PC-9 (cell line): ENCODE data around the gene CCL7. TPM values are rescaled to one million over a fixed set of nuclear protein-coding genes. Genes with fewer than 3 reads are reported as not detected.

Source experiments
- BruUV-seq: library from RNA; stranded (reverse); fragments of 400-500 nt; replicated peaks from 2 replicates; lab custom pipeline; 2021; lab: Mats Ljungman, UMichigan
- CTCF ChIA-PET: fragments of 300-600 bp; sonication (Branson Sonifier 250); formaldehyde crosslinking; loops from one replicate; lab custom pipeline; 2022; ENCODE audit warnings: antibody characterized with exemption; lab: Charles Lee
- POLR2A ChIA-PET: fragments of 300-600 bp; sonication (Branson Sonifier 250); formaldehyde crosslinking; loops from one replicate; lab custom pipeline; 2022; ENCODE audit warnings: antibody characterized with exemption; ENCODE audit not compliant: unreplicated experiment; lab: Charles Lee
- DNase-seq, 2 experiments: peaks; one replicate each; pipeline versions ENCODE4 v3.0.0 to v3.0.0-alpha.2; 2015 to 2022; ENCODE audit warnings: mixed read lengths in 1 of 2
- H2AFZ ChIP-seq: fragments of 200-600 bp; sonication (generic); 2 replicates; pipeline ENCODE4 v1.8.1; 2017; ENCODE audit warnings: antibody characterized with exemption
- H3F3A ChIP-seq: fragments of 200-600 bp; sonication (generic); 2 replicates; pipeline ENCODE4 v1.8.1; 2017; ENCODE audit warnings: antibody characterized with exemption, mild to moderate bottlenecking, low read depth; ENCODE audit not compliant: insufficient read depth
- H3K27ac ChIP-seq: fragments of 200-600 bp; sonication (generic); 2 replicates; pipeline ENCODE4 v1.6.1; 2016; ENCODE audit warnings: mixed run types
- H3K27me3 ChIP-seq: fragments of 200-600 bp; sonication (generic); 2 replicates; pipeline ENCODE4 v1.6.1; 2016; ENCODE audit warnings: low read depth, mixed run types; ENCODE audit not compliant: insufficient read depth
- H3K36me3 ChIP-seq: fragments of 200-600 bp; sonication (generic); 2 replicates; pipeline ENCODE4 v1.6.1; 2016; ENCODE audit warnings: low read depth, mixed run types
- H3K4me1 ChIP-seq: fragments of 200-600 bp; sonication (generic); replicated peaks from 2 replicates; pipeline ENCODE4 v1.6.1; 2016; ENCODE audit warnings: mixed run types; ENCODE audit not compliant: insufficient read depth
- H3K4me2 ChIP-seq: fragments of 200-600 bp; sonication (generic); 2 replicates; pipeline ENCODE4 v1.6.1; 2017; ENCODE audit warnings: mixed run types
- H3K4me3 ChIP-seq: fragments of 200-600 bp; sonication (generic); 2 replicates; pipeline ENCODE4 v1.6.1; 2016; ENCODE audit warnings: mixed run types
- H3K79me2 ChIP-seq: fragments of 200-600 bp; sonication (generic); 2 replicates; pipeline ENCODE4 v1.6.1; 2017; ENCODE audit warnings: low read depth, mixed run types
- H3K9me2 ChIP-seq: fragments of 200-600 bp; sonication (generic); 2 replicates; pipeline ENCODE4 v1.8.1; 2017; ENCODE audit warnings: mild to moderate bottlenecking; ENCODE audit not compliant: insufficient read depth
- H3K9me3 ChIP-seq: fragments of 200-600 bp; sonication (generic); 2 replicates; pipeline ENCODE4 v1.8.1; 2016; ENCODE audit warnings: low read depth; ENCODE audit not compliant: insufficient read depth
- H4K20me1 ChIP-seq: fragments of 200-600 bp; sonication (generic); 2 replicates; pipeline ENCODE4 v1.8.1; 2017; ENCODE audit not compliant: insufficient read depth
- CTCF ChIP-seq: fragments of 200-600 bp; sonication (generic); conservative IDR thresholded peaks from 2 replicates; pipeline ENCODE4 v1.6.1; 2017; ENCODE audit warnings: mixed run types, antibody characterized with exemption, mild to moderate bottlenecking, moderate library complexity
- EZH2 ChIP-seq: fragments of 200-600 bp; sonication (generic); IDR thresholded peaks from 2 replicates; pipeline ENCODE4 v1.8.0; 2017; ENCODE audit warnings: antibody characterized with exemption, low read depth
- intact Hi-C: fragments of 100-400 bp; cut with micrococcal nuclease; formaldehyde crosslinking; loops from one replicate; pipeline ENCODE4 v1.10.0; 2022; ENCODE audit not compliant: unreplicated experiment
- total RNA-seq: library from RNA; stranded (reverse); gene quantifications from 2 replicates; pipeline ENCODE4 v1.2.3, GENCODE V29; 2021

CCL7 gene
- total RNA-seq, 1 experiment from 2014 or later: not detected

- DNase-seq: no peak
- H3K9me2 ChIP-seq: no peaks in the 10 kb centered on the region
- ChIA-PET POLR2A (no interaction called here), CTCF (no interaction called here)
- H3K9me3 ChIP-seq: no peaks in the 10 kb centered on the region
- H3K4me2 ChIP-seq: no peak overlapping the region
- H3K4me1 ChIP-seq: no peaks in the 10 kb centered on the region
- H3F3A ChIP-seq: no peaks in the 10 kb centered on the region
- no peak overlapping the region for H3K27ac ChIP-seq
- no TSS peak for BruUV-seq
- H3K4me3 ChIP-seq: no peak overlapping the region
- intact Hi-C loops: no loop called here
- no peaks in the 10 kb centered on the region for H3K79me2 ChIP-seq
- H3K27me3 ChIP-seq: peaks cover 15% of the 10 kb centered on the region
- no peaks in the 10 kb centered on the region for H4K20me1 ChIP-seq
- no peak for TF ChIP-seq CTCF
- no peaks in the 10 kb centered on the region for H3K36me3 ChIP-seq
- H2AFZ ChIP-seq: no peak overlapping the region
Observed at GRCh38 chr17:34242587-34243363, 27.2 kb upstream of the CCL7 start.

DNA sequence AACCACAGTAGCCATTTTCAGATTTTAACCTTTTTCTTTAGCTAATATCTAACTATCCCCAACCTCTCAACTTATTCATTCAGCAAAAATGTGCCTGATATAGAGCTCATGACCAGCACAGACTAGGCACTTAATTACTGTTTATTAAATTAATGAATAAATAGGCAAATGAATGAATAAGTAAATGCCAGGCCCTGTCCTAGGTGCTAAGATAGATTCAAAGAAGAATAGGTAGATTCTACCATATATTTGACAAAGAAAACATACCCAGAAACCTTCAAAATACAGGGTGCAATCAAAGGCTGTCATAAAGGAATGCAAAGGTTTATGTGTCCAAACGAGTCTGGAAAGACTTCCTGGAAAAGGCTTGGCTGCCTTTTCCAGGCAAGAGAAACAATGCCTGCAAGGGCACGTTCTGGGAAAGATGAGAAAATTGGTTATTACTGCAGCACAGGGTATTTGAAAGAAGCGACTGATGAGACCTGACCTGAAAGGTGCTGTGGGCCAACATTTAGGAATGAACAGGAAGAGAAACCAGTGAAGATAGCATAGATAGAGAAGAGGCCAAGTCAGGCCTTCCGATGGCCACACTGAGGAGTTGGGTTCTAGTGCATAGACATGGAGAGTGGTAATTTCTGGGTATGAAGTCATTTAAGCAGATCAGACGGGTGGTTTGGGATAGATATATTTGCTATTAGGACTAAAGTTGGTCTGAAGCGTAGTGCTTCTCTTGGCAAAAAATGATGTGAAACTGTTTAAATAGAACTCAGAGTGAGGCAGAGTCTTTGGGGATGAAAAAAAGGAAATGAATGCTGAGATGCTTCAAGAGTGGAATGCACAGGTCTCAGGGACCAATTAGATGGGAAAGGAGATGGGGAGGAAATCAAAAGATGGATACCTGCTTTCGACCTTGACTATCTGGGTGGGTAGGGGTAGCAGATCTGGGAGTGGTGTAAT is 26.4 kb upstream of the CCL7 start:
- POLR2A ChIA-PET: interaction anchor here (0.6 kb wide), 1 partner anchor 81 kb away, joined by 3 read pairs; no protein-coding TSS in a partner anchor
- BruUV-seq: no TSS peak
- TF ChIP-seq CTCF (no peak), EZH2 (no peak)

GRCh38 chr17:34245351-34245905 is 24.6 kb upstream of the CCL7 start:
- ChIA-PET CTCF (no interaction called here), POLR2A (interaction anchor here (0.7 kb wide), 1 partner anchor 110 kb away, joined by 8 read pairs; no protein-coding TSS in a partner anchor)
- DNase-seq: no peak
- Histone ChIP-seq H4K20me1 (no peaks in the 10 kb centered on the region), H3K4me1 (no peaks in the 10 kb centered on the region), H3K4me2 (no peak overlapping the region), H3K36me3 (no peaks in the 10 kb centered on the region), H3K27me3 (peaks cover 8% of the 10 kb centered on the region; the same call in 1 of the 2 replicates), H3K4me3 (no peak overlapping the region), H3K27ac (no peak overlapping the region), H3K9me3 (no peaks in the 10 kb centered on the region), H3K9me2 (no peaks in the 10 kb centered on the region), H2AFZ (no peak overlapping the region), H3F3A (no peaks in the 10 kb centered on the region), H3K79me2 (no peaks in the 10 kb centered on the region)
- no peak for TF ChIP-seq EZH2
- no peak for TF ChIP-seq CTCF
- no TSS peak for BruUV-seq
- intact Hi-C loops: no loop called here

More for the DNA sequence above, 26.4 kb upstream of the CCL7 start:
- H3K4me1 ChIP-seq: no peaks in the 10 kb centered on the region
- no peaks in the 10 kb centered on the region for H3F3A ChIP-seq
- peaks cover 14% of the 10 kb centered on the region for H3K27me3 ChIP-seq
- no peak for DNase-seq
- H3K4me2 ChIP-seq: no peak overlapping the region
- no peaks in the 10 kb centered on the region for H3K36me3 ChIP-seq
- no peaks in the 10 kb centered on the region for H3K9me2 ChIP-seq
- no peak overlapping the region for H3K27ac ChIP-seq
- H2AFZ ChIP-seq: no peak overlapping the region
- CTCF ChIA-PET: no interaction called here
- no peaks in the 10 kb centered on the region for H3K79me2 ChIP-seq
- no peaks in the 10 kb centered on the region for H4K20me1 ChIP-seq
- H3K4me3 ChIP-seq: no peak overlapping the region
- intact Hi-C loops: no loop called here
- H3K9me3 ChIP-seq: no peaks in the 10 kb centered on the region
